Activated CD8-positive, alpha-beta T cell treated with anti-CD3 and anti-CD28 coated beads, Interleukin-2, amount 10 ng/mL, durations not matched to agents 7 days and 5 days (primary cell): ENCODE results near the gene ZNRF1. TPM values are rescaled to one million over a fixed set of nuclear protein-coding genes. Genes with fewer than 3 reads are reported as not detected.

Source experiments
- ATAC-seq: fragments of 150-1000 bp; cut with Tn5 transposase; one replicate; pipeline ENCODE4 v1.10.0; 2021; ENCODE audit warnings: moderate library complexity
- CTCF ChIA-PET: fragments of 350-600 bp; sonication (Branson Sonifier 250); formaldehyde crosslinking; loops from one replicate; lab custom pipeline; 2021; ENCODE audit warnings: antibody characterized with exemption; lab: Charles Lee
- POLR2A ChIA-PET: fragments of 350-600 bp; sonication (Branson Sonifier 250); formaldehyde crosslinking; loops from one replicate; lab custom pipeline; 2021; ENCODE audit warnings: antibody characterized with exemption; lab: Charles Lee
- DNase-seq: peaks from one replicate; pipeline ENCODE4 v3.0.0-alpha.2; 2020
- H3K27ac Mint-ChIP-seq: one replicate; pipeline ENCODE4 v1.8.0; 2021; ENCODE audit warnings: mild to moderate bottlenecking, mixed read lengths
- H3K27me3 Mint-ChIP-seq: one replicate; pipeline ENCODE4 v1.8.0; 2021; ENCODE audit warnings: low read depth, mixed read lengths
- H3K36me3 Mint-ChIP-seq: one replicate; pipeline ENCODE4 v1.8.0; 2021; ENCODE audit warnings: low read depth, mixed read lengths
- H3K4me1 Mint-ChIP-seq: one replicate; pipeline ENCODE4 v1.8.0; 2021; ENCODE audit warnings: low read depth, mixed read lengths
- H3K4me3 Mint-ChIP-seq: one replicate; pipeline ENCODE4 v1.8.0; 2021; ENCODE audit warnings: mild to moderate bottlenecking, mixed read lengths
- H3K9me3 Mint-ChIP-seq: one replicate; pipeline ENCODE4 v1.8.0; 2022; ENCODE audit warnings: mixed read lengths; ENCODE audit not compliant: insufficient read depth
- total RNA-seq, 2 experiments: library from RNA; stranded (reverse); gene quantifications; one replicate each; pipeline ENCODE4 v1.2.3, GENCODE V29; 2021

Gene ZNRF1
- total RNA-seq, 2 experiments from 2014 or later: 8.5 to 11.1 TPM

DNA sequence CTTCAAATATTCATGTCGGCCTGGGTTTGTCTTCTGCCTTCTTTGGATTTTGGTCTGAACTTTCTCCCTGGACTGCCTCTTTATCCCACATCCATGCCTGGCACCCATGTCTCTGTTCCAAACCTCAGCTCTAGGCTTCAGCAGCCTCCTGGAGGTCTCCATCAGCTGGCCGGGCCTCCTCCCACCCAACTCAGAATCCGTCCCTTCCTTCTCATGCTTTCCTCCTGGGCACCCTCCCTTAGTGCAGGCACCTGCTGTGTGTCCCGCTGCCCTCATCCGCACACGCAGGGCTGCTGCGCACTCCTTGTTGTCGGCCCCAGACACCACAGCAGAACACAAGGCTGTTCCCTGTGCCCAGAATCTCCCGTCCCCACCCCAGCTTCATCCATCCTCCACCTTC, 103.8 kb downstream of the ZNRF1 start:
- ATAC-seq: no peak
- no peak overlapping the region for H3K4me3 Mint-ChIP-seq
- ChIA-PET POLR2A (interaction anchor here (1.2 kb wide), 1 partner anchor 27 kb away, joined by 3 read pairs; no protein-coding TSS in a partner anchor), CTCF (interaction anchor here (1.4 to 7.3 kb wide), 2 partner anchors 7 to 30 kb away, joined by 3 to 87 read pairs; no protein-coding TSS in a partner anchor)
- peak overlapping the region; percentile 5 for H3K27ac Mint-ChIP-seq
- H3K36me3 Mint-ChIP-seq: no peaks in the 10 kb centered on the region
- H3K27me3 Mint-ChIP-seq: no peaks in the 10 kb centered on the region
- no peak for DNase-seq
- H3K9me3 Mint-ChIP-seq: no peaks in the 10 kb centered on the region
- H3K4me1 Mint-ChIP-seq: peaks cover 68% of the 10 kb centered on the region

DNA sequence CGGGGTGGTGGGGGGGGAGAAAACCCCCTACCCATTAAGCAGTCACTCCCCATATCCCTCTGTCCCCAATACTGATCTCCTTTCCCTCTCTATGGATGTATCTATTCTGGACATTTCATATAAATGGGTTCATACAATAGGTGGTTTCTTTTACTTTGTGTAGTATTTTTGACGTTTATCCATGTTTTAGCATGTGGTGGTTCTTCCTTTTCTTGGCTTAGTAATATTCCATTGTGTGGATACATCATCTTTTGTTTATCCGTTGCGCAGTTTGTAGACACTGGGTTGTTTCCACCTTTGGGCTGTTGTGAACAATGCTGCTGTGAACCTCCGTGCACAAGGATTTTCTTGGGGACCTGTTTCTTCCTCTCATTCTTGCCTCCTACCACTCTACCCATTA, 105.2 kb downstream of the ZNRF1 start:
- ChIA-PET CTCF (interaction anchor here (9.7 kb wide), 1 partner anchor 108 kb away, joined by 205 read pairs; the partner anchor contains the start of gene ZNRF1), POLR2A (no interaction called here)
- H3K9me3 Mint-ChIP-seq: no peaks in the 10 kb centered on the region
- ATAC-seq (no peak), DNase-seq (no peak)
- H3K4me3 Mint-ChIP-seq: no peak overlapping the region
- H3K36me3 Mint-ChIP-seq: no peaks in the 10 kb centered on the region
- H3K27ac Mint-ChIP-seq: no peak overlapping the region
- H3K27me3 Mint-ChIP-seq: no peaks in the 10 kb centered on the region
- peaks cover 65% of the 10 kb centered on the region for H3K4me1 Mint-ChIP-seq

DNA sequence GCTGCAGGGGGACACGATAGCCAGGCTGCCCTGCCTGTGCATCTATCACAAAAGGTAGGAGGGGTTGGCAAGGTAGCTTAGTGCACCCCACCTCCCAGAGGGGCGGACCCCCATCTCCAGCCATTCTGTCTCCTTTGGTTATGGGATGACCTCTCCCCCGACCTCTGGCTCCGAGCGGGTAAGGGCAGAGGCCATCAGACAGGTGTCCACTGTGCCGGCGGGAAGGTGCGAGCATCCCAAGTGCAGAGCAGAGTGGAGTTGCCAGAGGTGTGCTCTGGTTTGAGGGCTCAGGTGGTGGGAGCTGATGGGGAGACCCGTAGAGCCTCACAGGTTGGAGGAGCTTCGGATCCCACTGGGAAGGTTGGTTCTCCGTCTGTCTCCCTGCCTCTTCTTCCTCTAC, 106.0 kb downstream of the ZNRF1 start:
- Mint-ChIP-seq H3K4me3 (no peak overlapping the region), H3K9me3 (no peaks in the 10 kb centered on the region), H3K27ac (no peak overlapping the region), H3K27me3 (no peaks in the 10 kb centered on the region), H3K36me3 (no peaks in the 10 kb centered on the region), H3K4me1 (peaks cover 65% of the 10 kb centered on the region)
- no peak for ATAC-seq
- ChIA-PET POLR2A (no interaction called here), CTCF (interaction anchor here (0.9 to 9.7 kb wide), 3 partner anchors 38 to 109 kb away, joined by 3 to 205 read pairs (median 4); partner anchors contain the start of gene ZNRF1)
- no peak for DNase-seq

DNA sequence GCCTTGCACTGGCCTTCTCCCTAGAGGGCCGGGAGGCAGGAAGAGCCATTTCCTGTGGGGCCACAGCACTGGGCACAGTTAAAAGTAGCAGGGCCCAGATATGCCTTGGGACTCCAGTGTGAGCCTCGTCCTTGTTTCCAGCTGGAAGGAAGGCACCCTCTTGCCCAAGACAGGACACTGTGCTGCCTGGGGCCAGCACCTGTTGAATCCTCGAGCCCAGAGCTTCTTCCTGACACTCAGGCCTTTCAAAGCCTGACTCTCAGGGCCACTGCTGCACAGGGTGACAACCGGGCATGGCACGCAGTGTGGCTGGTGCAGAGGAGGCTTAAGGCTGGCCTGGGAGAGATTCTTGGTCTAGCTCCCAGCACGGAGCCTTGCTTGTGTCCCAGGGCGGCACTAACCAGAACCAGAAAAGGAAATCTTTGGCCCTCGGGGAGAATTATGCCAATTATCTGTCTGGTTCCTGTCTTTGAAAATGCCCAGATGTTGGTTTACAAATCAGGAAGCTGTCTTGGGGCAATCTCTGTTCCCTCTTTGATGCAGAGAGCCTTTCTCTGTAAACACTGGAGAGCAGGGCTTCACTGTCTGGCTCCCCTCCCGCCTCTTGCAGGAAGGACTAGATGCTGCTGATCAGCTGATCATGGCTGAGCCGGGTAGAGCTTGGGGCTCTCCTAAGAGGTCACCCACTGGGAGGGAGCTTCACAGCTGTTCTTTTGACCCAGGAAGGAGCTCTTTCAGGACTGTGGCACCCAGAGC, 106.7 kb downstream of the ZNRF1 start:
- Mint-ChIP-seq H3K4me1 (peaks cover 65% of the 10 kb centered on the region), H3K36me3 (no peaks in the 10 kb centered on the region), H3K27ac (peak overlapping the region; percentile 66), H3K27me3 (no peaks in the 10 kb centered on the region), H3K9me3 (no peaks in the 10 kb centered on the region), H3K4me3 (no peak overlapping the region)
- DNase-seq: no peak
- ChIA-PET CTCF (interaction anchor here (0.9 to 9.7 kb wide), 4 partner anchors 31 to 110 kb away, joined by 3 to 205 read pairs (median 4); partner anchors contain the start of gene ZNRF1), POLR2A (interaction anchor here (0.8 to 1.1 kb wide), 2 partner anchors 31 to 119 kb away, joined by 3 read pairs; no protein-coding TSS in a partner anchor)
- ATAC-seq: no peak

DNA sequence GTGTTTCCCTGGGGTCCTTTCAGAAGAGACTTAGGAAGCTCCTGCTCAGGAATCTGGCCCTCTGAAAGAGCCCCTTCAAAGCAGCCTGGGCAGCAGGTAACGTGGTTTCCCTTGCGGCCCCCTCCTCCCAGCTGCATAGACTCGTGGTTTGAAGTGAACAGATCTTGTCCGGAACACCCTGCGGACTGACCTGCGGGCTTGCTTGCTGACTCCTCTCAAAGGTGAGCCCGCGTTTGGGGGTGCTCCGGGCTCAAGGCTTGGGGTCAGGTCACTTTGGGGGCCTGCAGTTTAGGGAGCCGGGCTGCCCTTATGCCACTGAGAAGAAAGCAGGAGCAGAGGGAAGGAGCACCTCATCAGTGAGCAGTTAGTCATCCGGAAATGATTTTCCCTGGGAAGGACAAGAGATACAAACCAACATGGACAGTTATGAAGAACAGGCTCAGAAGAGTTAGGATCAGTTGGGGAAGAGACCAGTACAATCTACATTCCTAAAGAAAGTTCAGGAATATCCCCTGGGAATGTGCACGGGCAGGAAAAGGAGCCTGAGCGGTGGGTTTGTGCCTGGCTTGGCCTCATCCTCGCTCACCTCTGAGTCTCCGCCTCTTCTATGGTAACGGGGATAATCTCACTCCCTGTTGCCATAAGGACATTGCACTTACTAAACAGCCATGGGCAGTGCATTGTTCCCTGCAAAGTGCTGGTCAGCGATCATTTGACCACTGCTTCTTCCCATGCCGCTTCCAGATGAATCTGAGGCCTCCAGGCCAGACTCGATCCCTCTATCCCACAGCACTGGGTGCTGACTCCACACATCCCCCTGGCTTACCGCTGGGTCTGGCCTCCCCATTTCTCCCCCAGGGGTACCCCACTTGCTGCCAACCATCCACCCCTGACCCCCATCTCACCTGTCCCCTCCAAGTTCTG, 107.8 kb downstream of the ZNRF1 start:
- H3K27ac Mint-ChIP-seq: no peak overlapping the region

DNA sequence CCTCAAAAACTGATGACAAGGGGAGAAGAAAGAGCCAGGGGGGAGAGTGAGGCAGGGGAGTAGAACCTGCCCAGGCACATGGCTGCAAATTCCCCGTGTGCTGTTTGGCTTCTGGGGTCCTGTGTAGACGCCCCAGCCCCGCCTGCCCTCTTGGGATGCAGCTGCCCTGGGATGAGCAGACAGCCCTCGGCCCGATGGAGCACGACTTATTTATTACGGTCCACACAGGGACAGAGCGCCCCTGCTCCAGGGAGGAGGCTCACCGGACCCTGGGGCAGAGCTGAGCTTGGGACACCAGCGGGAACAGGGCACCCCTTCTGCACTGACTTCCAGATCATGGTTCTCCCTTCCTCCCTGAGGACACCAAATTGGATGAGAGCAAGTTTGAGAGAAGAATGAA, 108.7 kb downstream of the ZNRF1 start:
- DNase-seq: no peak
- ChIA-PET CTCF (interaction anchor here (1.7 to 9.7 kb wide), 3 partner anchors 8 to 112 kb away, joined by 6 to 205 read pairs (median 87); partner anchors contain the start of gene ZNRF1), POLR2A (no interaction called here)
- H3K9me3 Mint-ChIP-seq: no peaks in the 10 kb centered on the region
- no peaks in the 10 kb centered on the region for H3K27me3 Mint-ChIP-seq
- no peak overlapping the region for H3K27ac Mint-ChIP-seq
- H3K4me3 Mint-ChIP-seq: no peak overlapping the region
- H3K36me3 Mint-ChIP-seq: no peaks in the 10 kb centered on the region
- peaks cover 72% of the 10 kb centered on the region for H3K4me1 Mint-ChIP-seq
- ATAC-seq: no peak

More for the DNA sequence above, 107.8 kb downstream of the ZNRF1 start:
- DNase-seq (no peak), ATAC-seq (no peak)
- Mint-ChIP-seq H3K4me1 (peaks cover 71% of the 10 kb centered on the region), H3K9me3 (no peaks in the 10 kb centered on the region), H3K36me3 (no peaks in the 10 kb centered on the region), H3K27me3 (no peaks in the 10 kb centered on the region), H3K4me3 (peak overlapping the region; percentile 8)
- POLR2A ChIA-PET: interaction anchor here (1.1 kb wide), 1 partner anchor 120 kb away, joined by 3 read pairs; no protein-coding TSS in a partner anchor
- CTCF ChIA-PET: interaction anchor here (1.2 to 9.7 kb wide), 4 partner anchors 7 to 111 kb away, joined by 4 to 205 read pairs (median 46); partner anchors contain the start of gene ZNRF1

DNA sequence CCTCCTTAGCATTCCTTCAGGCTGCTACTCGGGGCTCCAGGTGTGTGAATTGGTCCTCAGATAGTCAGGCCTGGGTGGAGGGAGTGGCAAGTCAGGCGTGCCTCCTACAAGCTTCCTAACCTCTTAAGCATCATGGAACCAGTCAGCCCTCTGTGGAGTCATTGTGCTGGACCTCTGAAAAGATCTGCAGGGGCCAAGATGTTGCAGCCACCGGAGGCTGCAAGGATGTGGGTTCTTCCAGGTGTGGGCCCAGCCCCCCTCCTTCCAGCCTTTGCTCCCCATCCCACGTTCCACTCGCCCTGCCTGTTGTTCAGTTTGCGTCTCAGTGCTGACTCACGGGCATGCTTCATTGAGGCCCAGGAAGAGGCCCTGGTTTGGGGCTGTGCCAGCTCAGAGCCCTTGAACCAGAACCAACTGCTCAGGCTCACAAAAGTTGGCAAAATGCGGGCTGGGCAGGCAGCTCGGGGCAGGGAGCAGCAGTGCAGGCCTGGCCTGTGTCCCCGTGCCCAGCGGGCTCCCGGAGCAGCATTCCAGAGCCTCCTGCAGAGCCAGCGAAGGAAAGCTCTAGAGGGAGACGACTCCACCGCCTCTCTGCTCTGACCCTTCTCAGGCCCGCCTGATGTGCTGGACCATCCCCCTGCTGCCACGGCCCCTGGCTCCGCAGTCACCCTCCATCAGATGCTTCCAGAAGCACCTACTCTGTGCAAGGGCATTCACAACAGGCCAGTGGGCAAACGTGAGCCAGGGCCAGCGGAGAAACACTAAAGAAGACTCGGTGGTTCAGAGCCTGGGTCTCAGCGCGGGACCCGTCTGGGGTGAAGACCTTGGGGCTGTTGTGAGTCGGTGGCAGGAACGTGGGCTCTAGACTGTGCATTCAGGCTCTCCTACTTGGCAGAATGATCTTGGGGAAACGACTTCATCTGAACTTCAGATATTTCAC, 110.2 kb downstream of the ZNRF1 start:
- Mint-ChIP-seq H3K9me3 (no peaks in the 10 kb centered on the region), H3K27ac (peak overlapping the region; percentile 77), H3K4me3 (peak overlapping the region; percentile 33), H3K27me3 (no peaks in the 10 kb centered on the region), H3K36me3 (no peaks in the 10 kb centered on the region), H3K4me1 (peaks cover 73% of the 10 kb centered on the region)
- POLR2A ChIA-PET: interaction anchor here (0.8 to 2.6 kb wide), 7 partner anchors 9 to 442 kb away, joined by 3 to 15 read pairs (median 5); partner anchors contain the start of genes MLKL, RFWD3 and ZNRF1
- peak; percentile 25 for ATAC-seq
- peak; percentile 57 for DNase-seq
- CTCF ChIA-PET: interaction anchor here (0.5 to 9.7 kb wide), 13 partner anchors 9 to 324 kb away, joined by 3 to 205 read pairs (median 5); partner anchors contain the start of genes CFDP1, WDR59 and ZNRF1

DNA sequence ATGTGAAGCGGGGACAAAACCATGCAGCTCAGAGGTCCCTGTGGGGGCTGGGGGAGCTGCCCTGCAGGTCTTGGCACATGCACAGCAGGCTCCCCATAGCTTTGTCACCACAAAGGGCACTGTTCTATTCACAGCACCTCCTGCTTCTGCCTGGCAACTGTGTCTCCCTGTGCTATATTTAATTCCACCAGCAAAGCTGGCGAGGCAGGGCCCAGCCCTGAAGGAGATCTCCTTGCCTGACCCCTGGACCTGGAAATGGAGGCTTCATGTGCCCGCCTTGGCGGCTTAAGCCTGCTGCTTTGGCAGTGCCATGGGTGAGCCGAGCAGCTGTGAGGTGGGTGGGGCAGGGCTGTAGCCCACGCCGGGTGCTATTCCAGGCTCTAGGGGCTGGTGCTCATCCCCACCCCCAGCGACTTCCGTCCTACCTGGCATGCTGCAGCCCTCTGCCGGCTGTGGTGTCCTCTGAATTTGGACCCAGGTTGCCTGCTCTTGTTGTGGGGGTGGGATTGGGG, 111.0 kb downstream of the ZNRF1 start:
- Mint-ChIP-seq H3K4me1 (peaks cover 69% of the 10 kb centered on the region), H3K4me3 (peak overlapping the region; percentile 22), H3K9me3 (no peaks in the 10 kb centered on the region), H3K27ac (peak overlapping the region; percentile 77), H3K27me3 (no peaks in the 10 kb centered on the region), H3K36me3 (no peaks in the 10 kb centered on the region)
- ATAC-seq (no peak), DNase-seq (no peak)
- ChIA-PET CTCF (interaction anchor here (1.0 to 9.7 kb wide), 13 partner anchors 10 to 397 kb away, joined by 3 to 205 read pairs (median 16); partner anchors contain the start of genes CFDP1 and ZNRF1), POLR2A (interaction anchor here (0.8 to 2.6 kb wide), 4 partner anchors 10 to 443 kb away, joined by 5 to 15 read pairs (median 8); partner anchors contain the start of genes RFWD3 and ZNRF1)

DNA sequence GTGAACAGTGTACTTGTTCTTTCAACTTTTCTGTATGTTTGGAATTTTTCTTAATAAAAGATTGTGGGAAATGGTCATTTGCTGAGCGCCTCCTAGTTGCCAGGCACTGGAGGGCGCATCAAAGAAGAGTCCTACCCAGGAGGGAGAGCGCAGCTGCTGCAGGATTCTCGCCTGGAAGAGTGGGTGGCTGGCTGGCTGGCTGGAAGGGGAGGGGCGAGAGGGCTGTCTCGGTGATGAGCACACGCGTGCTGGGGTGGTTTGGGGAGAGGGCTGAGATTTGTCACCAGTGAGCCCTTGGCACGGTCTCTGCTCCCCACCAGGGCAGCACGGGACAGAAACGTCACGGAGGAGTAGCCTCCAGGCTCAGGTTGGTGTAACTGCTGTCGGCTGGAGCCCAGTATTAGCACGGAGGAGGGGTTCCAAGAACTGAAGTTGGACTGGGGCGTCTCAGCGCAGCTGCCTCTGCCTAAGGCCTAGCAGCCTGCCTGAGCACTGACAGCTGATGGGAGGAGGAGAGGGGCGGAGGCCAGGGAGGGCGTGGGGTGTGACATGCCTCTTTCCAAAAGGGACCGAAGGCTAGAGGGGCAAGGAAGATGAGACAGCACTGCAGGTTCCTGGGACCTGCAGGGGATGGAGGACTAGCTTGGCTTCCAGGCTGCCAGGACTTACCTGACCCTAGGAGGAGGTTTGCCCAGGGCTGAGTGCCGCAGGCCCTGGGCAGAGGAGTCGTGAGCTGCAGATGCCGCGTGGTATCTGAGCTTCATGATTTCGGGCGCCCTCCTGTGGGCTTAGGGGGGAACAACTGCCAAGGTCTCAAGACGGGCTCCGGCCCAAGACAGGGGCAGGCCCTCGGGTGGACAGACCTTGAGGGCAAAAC, 112.1 kb downstream of the ZNRF1 start:
- POLR2A ChIA-PET: interaction anchor here (0.6 to 2.4 kb wide), 7 partner anchors 11 to 298 kb away, joined by 3 to 23 read pairs (median 4); partner anchors contain the start of genes WDR59 and ZNRF1
- peak; percentile 85 for ATAC-seq
- Mint-ChIP-seq H3K36me3 (no peaks in the 10 kb centered on the region), H3K27ac (peak overlapping the region; percentile 67), H3K9me3 (no peaks in the 10 kb centered on the region), H3K27me3 (no peaks in the 10 kb centered on the region), H3K4me3 (peak overlapping the region; percentile 25), H3K4me1 (peaks cover 58% of the 10 kb centered on the region)
- CTCF ChIA-PET: interaction anchor here (0.7 to 9.7 kb wide), 42 partner anchors 9 to 443 kb away, joined by 3 to 205 read pairs (median 5); partner anchors contain the start of genes FA2H, MLKL, WDR59 and ZNRF1
- peak; percentile 89 for DNase-seq
